ENCODE data around the gene ITGAD.

DNA sequence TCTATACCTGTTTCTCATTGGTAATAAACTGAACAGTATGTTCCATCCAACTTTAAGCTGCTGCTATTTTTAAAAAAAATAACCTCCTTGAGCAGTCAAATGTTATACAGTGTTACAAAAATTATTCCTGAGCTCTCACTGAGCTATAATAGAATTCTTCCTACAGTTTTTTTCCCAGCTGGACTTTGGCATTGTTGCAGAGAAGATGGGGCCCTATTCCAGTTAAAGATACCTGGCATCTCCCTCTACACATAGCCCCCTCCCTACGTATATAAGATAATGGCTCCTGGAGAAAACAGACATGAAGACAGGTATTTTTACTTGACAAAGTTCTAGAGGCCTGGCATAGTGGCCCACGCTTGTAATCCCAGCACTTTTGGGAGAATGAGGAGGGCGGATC is 36.7 kb downstream of the ITGAD start:
- TF ChIP-seq, protein P1, sequence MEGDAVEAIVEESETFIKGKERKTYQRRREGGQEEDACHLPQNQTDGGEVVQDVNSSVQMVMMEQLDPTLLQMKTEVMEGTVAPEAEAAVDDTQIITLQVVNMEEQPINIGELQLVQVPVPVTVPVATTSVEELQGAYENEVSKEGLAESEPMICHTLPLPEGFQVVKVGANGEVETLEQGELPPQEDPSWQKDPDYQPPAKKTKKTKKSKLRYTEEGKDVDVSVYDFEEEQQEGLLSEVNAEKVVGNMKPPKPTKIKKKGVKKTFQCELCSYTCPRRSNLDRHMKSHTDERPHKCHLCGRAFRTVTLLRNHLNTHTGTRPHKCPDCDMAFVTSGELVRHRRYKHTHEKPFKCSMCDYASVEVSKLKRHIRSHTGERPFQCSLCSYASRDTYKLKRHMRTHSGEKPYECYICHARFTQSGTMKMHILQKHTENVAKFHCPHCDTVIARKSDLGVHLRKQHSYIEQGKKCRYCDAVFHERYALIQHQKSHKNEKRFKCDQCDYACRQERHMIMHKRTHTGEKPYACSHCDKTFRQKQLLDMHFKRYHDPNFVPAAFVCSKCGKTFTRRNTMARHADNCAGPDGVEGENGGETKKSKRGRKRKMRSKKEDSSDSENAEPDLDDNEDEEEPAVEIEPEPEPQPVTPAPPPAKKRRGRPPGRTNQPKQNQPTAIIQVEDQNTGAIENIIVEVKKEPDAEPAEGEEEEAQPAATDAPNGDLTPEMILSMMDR (IDR thresholded peaks at IDR 0.05; ENCODE audit: borderline replicate concordance, extremely low read depth, low read length, poor library complexity, severe bottlenecking) = no peak
- TF ChIP-seq EZH2 (IDR thresholded peaks at IDR 0.05; ENCODE audit: borderline replicate concordance, low read depth, low read length, severe bottlenecking) = no peak
